HG02759 (cell line): ENCODE measurements around the gene RAB34.
"Not testable (repeated sequence)": the region's sequence is repeated elsewhere in the genome, so short reads cannot be mapped to it uniquely, and the experiment has no call there.

Source experiments
- ATAC-seq: cut with Tn5 transposase; IDR thresholded peaks from one replicate; pipeline ENCODE4 v1.9.1; 2021; ENCODE audit warnings: mild to moderate bottlenecking, moderate library complexity; ENCODE audit not compliant: unreplicated experiment

RAB34 gene

DNA sequence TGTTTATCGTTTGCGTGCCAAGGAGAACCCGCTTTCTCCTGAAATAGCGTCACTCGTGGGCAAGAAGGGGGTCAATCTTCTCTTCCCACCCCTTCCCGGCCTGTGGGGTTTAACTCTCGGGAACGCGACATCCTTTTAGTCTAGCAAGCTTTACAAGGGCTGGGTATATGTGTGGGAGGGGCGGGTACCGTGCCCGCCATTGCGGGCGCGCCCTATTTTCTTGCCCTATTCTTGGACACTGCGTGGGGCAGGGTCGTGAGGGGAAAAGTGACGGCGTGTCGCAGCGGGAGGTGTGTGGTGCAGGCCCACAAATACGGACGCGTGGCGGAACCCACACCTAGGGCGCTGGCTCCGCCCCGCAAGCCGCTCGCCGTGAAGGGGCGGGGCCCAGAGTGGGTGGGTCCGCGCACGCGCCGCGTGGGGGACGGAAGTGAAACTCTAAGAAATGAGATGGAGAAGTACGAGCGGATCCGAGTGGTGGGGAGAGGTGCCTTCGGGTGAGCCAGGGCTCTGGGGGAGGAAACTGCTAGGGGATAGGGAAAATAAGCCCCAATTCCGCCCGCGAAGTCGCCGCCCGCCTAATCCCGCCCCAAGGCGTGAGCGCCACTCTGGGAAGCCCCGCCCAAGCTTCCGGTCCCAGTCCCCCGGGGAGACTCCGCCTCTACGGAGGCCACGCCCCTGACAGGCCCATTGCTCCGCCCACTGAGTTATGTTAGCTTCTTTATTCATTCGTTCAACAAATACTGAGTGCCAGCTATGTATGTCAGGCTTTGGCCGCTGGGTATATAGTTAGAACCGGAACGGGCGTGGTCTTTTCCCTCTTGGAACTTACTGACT is 10.9 kb upstream of the RAB34 start, which contains the start of gene NEK8:
TSS of gene NEK8 (plus strand) at position 425 of the 837 bp plus-strand sequence. CDS start at position 451, 26 bp downstream.
- ATAC-seq: peak; percentile 48

DNA sequence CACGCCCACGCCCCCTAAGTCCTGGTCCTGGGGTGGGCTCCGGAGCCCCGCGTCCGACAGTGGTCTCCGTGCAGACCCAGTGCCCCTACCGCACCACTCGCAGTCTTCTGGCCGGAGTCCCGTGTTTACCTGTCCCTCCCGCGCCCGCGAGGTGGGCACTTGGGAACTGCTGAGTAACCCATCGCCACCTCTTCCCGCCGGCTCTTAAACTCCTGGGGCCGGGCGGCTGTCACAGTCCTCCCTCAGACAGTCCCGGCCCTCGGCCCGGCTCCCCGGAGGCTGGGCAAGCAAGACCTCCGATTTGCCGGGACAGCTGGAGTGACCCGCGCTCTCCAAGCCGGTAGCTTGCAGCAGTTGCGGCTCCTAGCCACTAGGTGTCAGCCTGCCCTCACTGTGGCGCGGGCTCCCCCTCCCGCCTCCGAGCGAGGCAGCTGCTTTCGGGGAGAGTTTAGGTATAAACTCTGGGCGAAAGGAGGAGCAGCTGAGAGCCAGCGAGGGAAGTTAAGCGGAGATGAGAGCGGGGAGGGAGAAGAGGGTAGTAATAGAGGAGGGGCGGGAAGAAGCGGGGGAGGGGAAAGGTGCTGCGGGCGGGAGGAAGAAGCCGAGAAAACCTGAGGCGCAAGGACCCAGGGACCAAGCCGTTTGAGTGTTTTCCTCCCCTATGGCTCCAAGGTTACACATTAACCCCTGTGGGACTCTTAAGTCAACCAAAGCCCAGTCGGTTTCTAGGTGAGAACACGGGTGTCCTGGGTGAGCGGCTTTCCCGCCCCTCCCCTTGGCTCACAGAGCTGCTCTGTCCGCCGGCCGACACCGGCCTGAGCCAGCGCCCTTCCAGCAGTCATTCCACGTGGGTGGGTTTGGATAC is 9.2 kb upstream of the RAB34 start:
- ATAC-seq: peak; percentile 36

DNA sequence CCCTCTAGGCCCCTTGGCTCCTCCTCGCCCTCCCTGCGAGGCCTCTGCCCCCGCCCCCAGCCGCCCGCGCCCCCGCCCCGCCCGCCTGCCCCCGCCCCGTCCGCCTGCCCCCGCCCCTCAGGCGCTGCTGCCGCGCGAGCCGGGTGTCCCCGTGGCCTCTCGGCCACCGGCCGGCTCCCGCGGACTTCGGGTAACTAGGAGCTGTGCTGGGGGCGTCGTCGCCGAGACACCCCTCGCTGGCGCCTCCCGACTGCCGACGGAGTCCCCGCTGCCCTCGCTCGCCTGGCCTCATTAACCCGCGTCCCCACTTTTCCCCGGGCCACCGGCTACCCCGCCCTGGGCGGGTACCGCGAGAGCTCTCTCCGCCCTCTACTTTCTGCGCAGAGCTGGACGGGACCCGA is 8.6 kb upstream of the RAB34 start, which contains the start of gene TLCD1:
TSS of gene TLCD1 (minus strand) at position 8 of the 401 bp plus-strand sequence. CDS start 136 bp downstream, outside the sequence.
- no peak for ATAC-seq

DNA sequence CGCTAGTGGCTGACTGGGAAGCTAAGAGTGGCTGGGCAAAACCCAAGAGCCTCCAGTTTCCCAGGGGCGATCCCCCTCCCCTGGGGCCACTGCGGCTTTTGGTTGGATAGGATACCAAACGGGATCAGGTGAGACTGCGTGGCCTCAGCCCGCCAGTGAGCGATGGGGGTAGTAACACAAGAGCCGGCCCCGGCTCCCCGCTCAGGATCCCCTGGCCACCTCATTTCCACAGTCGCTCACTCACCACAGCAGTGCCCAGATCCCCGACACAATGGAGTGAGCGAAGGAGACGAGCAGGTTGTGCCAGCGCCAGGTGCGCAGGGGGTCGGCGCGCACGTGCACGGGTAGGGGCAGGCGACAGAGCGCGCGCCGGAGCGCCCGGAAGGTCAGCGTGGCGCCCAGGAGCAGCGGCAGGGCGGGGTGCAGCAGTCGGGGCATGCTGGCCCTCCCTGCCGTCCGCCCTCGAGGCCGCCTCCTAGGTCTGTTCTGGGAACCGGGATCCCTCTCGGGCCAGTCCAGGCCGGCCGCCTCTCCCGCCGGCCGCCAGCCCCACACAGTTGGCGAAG is 8.1 kb upstream of the RAB34 start:
- ATAC-seq: no peak

DNA sequence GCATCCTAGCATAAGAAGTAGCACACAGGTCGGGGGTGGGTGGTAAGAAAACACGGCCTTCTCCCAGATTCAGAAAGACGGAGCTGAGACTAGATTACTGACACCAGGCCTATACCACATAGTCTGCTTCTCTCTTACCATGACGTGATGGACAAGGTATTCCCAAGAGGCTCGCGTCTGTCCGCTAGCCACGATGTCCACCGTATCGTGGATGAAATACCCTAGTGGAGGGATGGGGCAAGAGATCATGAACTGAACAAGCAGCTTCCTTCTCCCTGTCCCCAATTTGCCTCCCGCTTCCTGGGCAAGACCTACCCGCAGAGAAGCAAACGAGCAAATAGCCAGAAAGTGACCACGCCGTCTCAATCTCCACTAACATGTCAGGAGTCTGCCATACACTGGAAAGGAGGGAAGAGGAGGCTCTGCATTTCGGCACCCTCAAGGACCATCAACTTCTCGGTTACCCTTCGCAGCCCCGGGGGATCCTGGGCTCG is 7.5 kb upstream of the RAB34 start:
- no peak for ATAC-seq

DNA sequence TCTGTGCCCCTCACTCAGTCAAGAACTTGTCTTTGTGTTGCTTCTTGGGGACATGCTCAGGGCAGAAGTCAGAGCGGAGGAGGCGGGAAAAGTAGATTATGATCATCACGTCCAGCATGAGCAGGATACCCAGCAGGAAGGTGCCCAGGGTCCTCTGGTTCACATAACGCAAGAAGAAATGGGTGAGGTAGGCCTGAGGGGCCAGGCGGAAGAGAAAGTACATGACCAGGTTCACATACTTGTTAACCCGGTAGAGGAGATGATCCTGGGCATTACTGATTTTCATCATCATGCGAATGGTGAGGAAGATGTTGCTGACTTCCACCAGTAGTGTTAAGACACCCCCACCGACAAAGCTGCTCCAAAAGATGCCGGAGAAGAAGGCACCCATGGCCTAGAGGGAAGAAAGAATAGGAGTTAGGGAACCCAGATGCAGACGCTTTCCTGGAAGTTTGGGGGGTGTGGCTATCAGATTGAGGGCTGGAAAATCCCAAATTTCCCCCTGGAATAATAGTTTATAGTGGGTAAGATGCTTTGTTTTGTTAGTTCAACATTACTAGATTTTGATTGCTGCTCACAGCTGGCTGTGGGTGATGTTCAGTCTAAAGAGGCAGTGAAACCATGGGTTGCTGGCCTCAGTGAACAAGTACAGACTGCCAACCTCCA is 7.0 kb upstream of the RAB34 start:
- ATAC-seq: no peak

DNA sequence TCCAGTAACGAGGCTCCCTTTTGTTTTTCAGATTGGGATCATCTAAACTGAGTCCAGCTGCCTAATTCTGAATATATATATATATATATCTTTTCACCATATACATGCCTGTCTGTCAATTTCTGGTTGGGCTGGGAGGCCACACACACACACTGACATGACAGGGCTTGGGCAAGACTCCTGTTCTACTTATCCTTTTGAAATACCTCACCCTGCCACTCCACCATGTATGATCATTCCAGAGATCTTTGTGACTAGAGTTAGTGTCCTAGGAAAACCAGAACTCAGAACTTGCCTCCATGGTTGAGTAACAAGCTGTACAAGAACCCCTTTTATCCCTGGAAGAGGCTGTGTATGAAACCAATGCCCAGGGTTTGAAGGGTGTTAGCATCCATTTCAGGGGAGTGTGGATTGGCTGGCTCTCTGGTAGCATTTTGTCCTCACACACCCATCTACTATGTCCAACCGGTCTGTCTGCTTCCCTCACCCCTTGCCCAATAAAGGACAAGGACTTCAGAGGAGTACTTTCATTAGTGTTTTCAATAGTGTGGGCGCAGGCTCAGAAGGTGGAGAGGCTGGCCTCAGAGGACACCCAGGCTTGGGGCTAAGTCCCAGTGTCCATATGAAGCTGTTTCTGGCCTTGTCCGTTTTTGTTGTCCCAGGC is 6.3 kb upstream of the RAB34 start:
- not testable (repeated sequence) for ATAC-seq

DNA sequence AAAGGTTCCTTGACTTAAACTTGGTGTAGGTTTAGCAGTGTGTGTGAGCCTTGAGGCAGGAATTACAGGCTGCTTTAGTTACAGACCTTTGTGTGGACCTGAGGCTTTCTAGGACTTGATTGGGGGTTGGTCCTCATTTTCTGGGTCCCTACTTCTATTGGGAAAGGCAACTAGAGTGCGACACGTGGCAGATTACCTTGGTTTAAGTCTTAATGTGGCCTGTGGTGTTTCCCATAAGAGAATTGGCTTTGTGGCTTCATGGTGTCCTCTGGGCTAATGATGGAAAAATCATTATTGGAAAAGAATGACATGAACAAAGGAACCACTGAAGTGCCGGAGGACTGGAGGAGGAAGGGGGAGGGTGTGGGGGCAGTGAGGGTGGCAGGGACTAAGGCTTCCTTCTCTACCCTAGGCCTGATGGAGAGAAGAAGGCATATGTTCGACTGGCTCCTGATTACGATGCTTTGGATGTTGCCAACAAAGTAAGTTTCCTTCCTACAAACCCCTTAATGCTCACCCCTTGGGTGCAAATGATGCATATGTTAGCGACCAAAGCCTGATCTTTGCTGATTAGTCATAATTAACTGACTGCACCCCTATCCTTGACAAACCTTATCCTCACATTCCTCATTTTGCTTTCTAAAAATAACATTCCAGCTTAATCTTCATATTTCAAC is 5.6 kb upstream of the RAB34 start:
- ATAC-seq: no peak

DNA sequence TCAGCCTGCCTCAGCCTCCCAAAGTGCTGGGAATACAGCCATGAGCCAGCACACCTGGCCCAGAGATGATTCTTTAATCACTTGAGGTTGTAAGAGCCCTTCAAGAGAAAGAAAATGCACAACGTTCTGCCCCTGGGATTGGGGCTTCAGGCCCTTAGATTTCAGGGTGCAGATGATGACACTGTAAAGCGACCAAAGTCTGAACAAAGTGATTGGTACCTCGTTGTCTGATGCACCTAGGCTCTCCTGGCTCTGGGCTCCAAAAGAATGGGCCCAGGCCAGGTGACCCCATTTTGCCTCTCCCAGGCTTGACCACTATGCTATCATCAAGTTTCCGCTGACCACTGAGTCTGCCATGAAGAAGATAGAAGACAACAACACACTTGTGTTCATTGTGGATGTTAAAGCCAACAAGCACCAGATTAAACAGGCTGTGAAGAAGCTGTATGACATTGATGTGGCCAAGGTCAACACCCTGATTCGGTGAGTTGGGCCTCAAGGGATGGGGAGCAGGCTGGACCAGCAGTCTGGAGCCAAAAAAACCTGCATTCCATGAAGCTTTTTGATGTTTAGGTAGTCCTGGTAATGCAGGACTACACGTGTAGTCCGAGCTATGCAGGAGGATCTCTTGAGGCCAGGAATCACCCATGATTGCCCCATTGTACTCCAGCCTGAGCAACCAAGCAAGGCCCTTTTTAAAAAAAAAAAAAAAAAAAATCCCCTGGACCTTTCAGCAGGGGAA is 4.9 kb upstream of the RAB34 start:
- no peak for ATAC-seq

DNA sequence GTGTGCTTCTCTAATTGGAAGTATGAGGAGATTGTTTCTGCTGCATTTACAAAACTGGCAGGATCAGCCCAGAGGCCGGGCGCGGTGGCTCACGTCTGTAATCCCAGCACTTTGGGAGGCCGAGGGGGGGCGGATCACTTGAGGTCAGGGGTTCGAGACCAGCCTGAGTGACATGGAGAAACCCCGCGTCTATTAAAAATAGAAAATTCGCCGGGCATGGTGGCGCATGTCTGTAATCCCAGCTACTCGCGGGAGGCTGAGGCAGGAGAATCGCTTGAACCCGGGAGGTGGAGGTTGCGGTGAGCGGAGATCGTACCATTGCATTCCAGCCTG is 3.3 kb upstream of the RAB34 start:
- not testable (repeated sequence) for ATAC-seq

DNA sequence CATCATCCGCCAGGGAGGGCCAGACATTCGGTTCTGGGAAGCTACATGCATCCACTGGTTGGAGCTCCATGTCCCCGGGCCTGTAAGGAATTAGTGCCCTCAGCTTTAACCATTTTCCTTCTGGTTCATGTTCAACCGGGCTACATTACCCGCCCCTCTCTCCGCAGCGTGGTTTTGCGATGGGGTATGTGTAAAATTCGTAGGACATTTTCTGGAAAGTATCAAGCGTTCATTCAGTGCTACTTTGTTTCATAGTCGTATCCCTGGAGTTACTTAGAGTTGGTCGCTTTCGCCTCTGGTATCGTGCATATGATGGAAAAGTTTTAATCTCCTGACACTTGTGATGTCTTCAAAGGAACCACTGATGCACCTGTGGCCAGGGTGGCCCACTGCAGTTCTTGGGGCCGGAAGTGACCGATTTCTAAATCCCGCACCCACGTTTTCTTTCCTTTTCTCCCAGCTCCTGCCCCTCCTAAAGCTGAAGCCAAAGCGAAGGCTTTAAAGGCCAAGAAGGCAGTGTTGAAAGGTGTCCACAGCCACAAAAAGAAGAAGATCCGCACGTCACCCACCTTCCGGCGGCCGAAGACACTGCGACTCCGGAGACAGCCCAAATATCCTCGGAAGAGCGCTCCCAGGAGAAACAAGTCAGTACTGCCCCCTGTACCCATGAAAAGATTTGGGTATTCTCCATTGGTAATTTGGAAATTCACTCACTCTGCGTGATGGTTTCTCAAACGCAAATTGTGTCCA is 2.8 kb upstream of the RAB34 start:
- no peak for ATAC-seq

DNA sequence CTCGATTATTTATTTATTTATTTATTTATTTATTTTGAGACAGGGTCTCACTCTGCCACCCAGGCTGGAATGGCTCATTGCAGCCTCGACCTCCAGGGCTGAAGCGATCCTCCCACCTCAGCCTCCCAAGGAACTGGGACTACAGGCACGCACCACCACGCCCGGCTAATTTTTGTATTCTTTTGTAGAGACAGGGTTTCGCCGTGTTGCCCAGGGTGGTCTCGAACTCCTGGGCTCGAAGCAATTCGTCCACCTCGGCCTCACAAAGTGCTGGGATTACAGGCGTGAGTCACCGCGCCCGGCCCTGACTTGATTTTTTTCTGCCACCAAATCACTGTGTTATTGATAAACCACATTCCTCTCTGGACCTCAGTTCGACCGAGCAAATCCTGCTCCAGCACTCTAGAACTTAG is 1.4 kb upstream of the RAB34 start:
- peak; percentile 3 for ATAC-seq

DNA sequence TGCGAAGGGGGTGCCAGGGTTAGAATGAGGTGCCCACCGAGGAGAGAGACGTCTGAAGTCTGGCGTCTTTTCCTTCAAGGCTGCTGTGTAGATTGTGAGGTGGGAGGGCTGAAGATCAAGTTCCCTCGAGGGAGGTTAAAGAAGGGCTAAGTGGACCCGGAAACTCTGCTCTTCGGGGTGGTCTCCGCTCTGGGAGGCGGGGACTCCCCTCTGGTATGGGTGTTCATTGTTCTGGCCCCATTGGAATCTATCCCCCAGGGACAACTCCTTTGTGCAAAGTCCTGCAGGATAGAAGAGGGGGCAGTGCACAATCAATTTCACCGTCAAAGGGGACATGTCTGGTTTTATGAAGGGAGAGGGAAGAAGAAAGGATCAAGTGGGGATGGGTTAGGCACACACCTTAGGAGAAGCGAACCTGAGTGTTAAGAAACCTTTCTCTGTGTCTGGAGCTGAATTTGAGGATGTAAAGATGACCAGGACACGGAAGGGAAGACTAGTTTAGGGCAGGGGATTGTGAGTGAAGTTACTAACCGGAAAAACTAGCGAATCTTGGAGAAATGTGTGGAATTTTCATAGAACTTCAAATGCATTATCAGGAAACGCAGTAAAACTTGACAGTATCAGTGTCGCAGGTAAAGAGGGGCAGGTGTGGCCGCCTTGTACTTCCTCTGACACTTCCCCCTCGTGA is 809 bp upstream of the RAB34 start:
- no peak for ATAC-seq

DNA sequence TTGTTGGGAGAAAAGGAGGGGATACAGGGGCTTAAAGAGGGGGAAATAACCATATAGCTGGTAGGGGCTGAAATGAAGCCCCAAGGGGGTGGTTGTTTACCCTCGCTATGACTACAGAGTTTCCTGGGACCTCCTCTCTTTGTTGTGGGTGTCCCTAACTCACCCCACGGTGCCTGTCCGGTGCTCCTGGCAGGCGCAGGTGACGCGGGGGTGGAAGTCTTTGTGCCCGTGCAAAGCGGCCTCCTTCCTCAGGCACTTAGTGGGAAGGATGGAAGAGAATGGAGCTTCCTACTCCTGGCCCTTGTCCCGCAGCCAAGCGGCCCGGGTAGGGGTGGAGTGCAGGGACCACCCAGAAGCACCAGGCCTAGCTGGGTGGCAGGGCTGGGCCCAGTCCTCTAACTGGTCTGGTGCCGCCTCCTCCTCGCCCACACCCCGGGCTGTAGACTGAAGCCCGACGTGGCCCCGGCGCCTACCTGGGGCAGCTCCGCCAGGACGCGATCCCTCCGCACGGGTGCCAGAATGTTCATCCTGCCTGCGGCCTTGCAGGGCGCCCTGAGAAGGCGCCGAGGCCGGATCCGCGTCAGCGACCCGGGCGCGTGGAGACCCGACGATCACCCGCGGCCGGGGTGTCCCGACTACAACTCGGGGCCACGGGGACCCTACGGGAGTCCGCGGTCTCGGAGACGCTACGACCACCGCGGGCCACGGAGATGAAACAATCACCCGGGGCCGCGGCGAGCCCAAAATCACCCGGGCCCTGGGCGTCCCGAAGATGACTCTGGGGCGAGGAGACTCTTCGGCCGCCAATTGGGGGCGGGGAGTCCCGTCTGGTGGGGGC is 709 bp downstream of the RAB34 start:
- ATAC-seq: no peak

DNA sequence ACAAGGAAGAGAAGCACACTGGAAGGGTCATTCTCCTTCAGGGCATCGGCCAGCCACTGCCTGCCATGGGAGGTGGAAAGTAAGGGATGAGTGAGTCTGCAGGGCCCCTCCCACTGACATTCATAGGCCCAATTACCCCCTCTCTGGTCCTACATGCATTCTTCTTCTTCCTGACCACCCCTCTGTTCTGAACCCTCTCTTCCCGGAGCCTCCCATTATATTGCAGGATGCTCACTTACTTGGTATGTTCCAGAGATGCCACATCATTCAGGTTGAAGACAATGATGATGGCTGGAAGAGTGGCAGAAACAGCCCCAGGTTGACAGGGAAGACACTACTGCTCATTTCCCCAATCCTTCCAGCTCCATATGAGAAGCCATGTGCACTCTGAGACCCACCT is 2.5 kb downstream of the RAB34 start:
- ATAC-seq: no peak

DNA sequence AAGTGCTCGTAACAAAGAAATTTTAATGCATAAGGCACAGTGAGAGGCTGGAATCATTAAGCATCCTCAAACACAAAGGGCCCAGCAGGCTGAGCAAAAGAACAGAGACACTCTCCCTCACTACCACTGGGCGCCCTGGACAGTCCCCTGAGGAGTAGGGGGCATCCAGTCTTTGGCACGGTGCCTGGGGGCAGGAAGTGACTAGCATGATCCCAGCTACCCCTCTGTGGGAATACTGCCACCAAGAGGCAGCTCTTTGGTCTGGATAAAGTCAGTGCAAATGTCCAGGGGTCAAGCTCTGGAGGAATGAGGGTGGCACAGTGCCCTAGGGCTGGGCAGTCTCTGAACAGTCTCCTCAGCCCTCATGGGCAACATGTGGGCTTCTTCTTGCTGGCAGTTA is 3.4 kb downstream of the RAB34 start:
- no peak for ATAC-seq
